GM19240 (cell line): ENCODE measurements around the gene MRGPRF.
"Not testable (repeated sequence)": the region's sequence is repeated elsewhere in the genome, so short reads cannot be mapped to it uniquely, and the experiment has no call there.

ENCODE experiments used
- DNase-seq: peaks from one replicate; pipeline ENCODE4 v3.0.0; 2011; ENCODE audit warnings: low spot score; ENCODE audit not compliant: insufficient read length

The MRGPRF gene

GRCh38 chr11:69003301-69003865, 9.7 kb downstream of the MRGPRF start:
- no peak for DNase-seq

GRCh38 chr11:69002570-69003231, 10.3 kb downstream of the MRGPRF start:
- no peak for DNase-seq

GRCh38 chr11:69002110-69002569, 10.9 kb downstream of the MRGPRF start:
- DNase-seq = no peak

GRCh38 chr11:69001243-69002081, 11.6 kb downstream of the MRGPRF start:
- no peak for DNase-seq

GRCh38 chr11:69000831-69001242, 12.2 kb downstream of the MRGPRF start:
- no peak for DNase-seq

GRCh38 chr11:69000391-69000790, 12.7 kb downstream of the MRGPRF start:
- DNase-seq = no peak

GRCh38 chr11:68999748-69000355, 13.2 kb downstream of the MRGPRF start:
- not testable (repeated sequence) for DNase-seq

GRCh38 chr11:68999093-68999747, 13.8 kb downstream of the MRGPRF start:
- no peak for DNase-seq

- no peak for DNase-seq
Observed at GRCh38 chr11:68998390-68998911, 14.6 kb downstream of the MRGPRF start.

GRCh38 chr11:68997995-68998348, 15.1 kb downstream of the MRGPRF start:
- DNase-seq = no peak

GRCh38 chr11:68997124-68997994, 15.7 kb downstream of the MRGPRF start:
- no peak for DNase-seq

- DNase-seq = no peak
Observed at GRCh38 chr11:68996376-68997123, 16.5 kb downstream of the MRGPRF start.

GRCh38 chr11:68994894-68995285, 18.2 kb downstream of the MRGPRF start:
- DNase-seq = no peak

- DNase-seq = no peak
Observed at GRCh38 chr11:68994161-68994893, 18.7 kb downstream of the MRGPRF start.

- no peak for DNase-seq
Observed at GRCh38 chr11:68993546-68993945, 19.5 kb downstream of the MRGPRF start.

GRCh38 chr11:68992743-68993255, 20.2 kb downstream of the MRGPRF start:
- DNase-seq = no peak

- no peak for DNase-seq
Observed at GRCh38 chr11:68990995-68991780, 21.9 kb downstream of the MRGPRF start.
